GM18502 (cell line): ENCODE results near the gene WNK2.

Experiments
- ATAC-seq: cut with Tn5 transposase; IDR thresholded peaks from one replicate; pipeline ENCODE4 v1.9.1; 2021; ENCODE audit warnings: mild to moderate bottlenecking; ENCODE audit not compliant: unreplicated experiment, poor library complexity

Gene WNK2

GRCh38 chr9:93197670-93198069 lies 13.7 kb downstream of the WNK2 start:
- ATAC-seq: no peak

- no peak for ATAC-seq
Observed at GRCh38 chr9:93198117-93198837, 14.3 kb downstream of the WNK2 start.

- no peak for ATAC-seq
Observed at GRCh38 chr9:93198838-93199625, 15.1 kb downstream of the WNK2 start.

- ATAC-seq: no peak
Observed at GRCh38 chr9:93200449-93200742, 16.5 kb downstream of the WNK2 start.

- no peak for ATAC-seq
Observed at GRCh38 chr9:93200989-93201334, 17.0 kb downstream of the WNK2 start.

- ATAC-seq: no peak
Observed at GRCh38 chr9:93203026-93203717, 19.2 kb downstream of the WNK2 start.

- no peak for ATAC-seq
Observed at GRCh38 chr9:93203718-93204469, 20.0 kb downstream of the WNK2 start.

GRCh38 chr9:93204470-93205043 lies 20.6 kb downstream of the WNK2 start:
- ATAC-seq: no peak

- ATAC-seq: no peak
Observed at GRCh38 chr9:93205045-93205768, 21.3 kb downstream of the WNK2 start.

- ATAC-seq: no peak
Observed at GRCh38 chr9:93205896-93206575, 22.1 kb downstream of the WNK2 start.

GRCh38 chr9:93206576-93207155 lies 22.7 kb downstream of the WNK2 start:
- no peak for ATAC-seq

- ATAC-seq: no peak
Observed at GRCh38 chr9:93207326-93207814, 23.4 kb downstream of the WNK2 start.

GRCh38 chr9:93207860-93208734 lies 24.2 kb downstream of the WNK2 start:
- ATAC-seq: no peak

- ATAC-seq: no peak
Observed at GRCh38 chr9:93209097-93209496, 25.2 kb downstream of the WNK2 start.

- no peak for ATAC-seq
Observed at GRCh38 chr9:93209576-93210323, 25.8 kb downstream of the WNK2 start.

GRCh38 chr9:93210324-93210973 lies 26.5 kb downstream of the WNK2 start:
- no peak for ATAC-seq
